Esophagus squamous epithelium (tissue), 4 donors: ENCODE data around the gene RSPO4.

Experiments used
- POLR2A ChIP-seq, 4 donors: fragments of 450-650 bp; IDR thresholded peaks; one replicate each; pipeline ENCODE4 v1.6.1; 2017; ENCODE audit warnings: antibody characterized with exemption in 4 of 4, mild to moderate bottlenecking in 4 of 4, moderate library complexity in 3 of 4
- TF ChIP-seq, protein P1 (sequence below), 6 experiments: fragments of 450-650 bp in 4 of 6; fragments of 200-600 bp in 2 of 6; sonication (generic) in 2 of 6; IDR thresholded peaks; one replicate each; pipeline ENCODE4 v1.5.1; 2016 to 2019; ENCODE audit warnings: antibody characterized with exemption in 6 of 6, mild to moderate bottlenecking in 4 of 6, moderate library complexity in 4 of 6

DNA sequence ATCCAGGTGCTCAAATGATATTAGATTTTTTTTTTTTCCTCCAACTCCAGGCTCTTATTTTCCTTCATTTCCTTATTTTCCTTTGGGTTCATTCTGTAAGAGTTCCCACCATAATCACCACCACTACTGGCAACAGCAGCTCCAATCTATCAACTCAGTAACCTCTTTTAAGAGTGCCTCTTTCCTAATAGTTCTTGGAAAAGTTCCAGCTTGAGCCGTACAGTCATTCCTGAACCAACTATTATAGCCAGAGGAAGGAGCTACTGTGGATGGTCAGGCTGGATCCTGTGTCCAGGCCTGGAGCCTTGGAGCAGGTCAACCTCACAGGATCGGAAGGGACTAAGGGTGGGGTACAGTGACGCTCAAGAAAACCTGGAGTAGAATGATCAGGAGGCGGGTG is 81.8 kb downstream of the RSPO4 start:
- TF ChIP-seq, protein P1, sequence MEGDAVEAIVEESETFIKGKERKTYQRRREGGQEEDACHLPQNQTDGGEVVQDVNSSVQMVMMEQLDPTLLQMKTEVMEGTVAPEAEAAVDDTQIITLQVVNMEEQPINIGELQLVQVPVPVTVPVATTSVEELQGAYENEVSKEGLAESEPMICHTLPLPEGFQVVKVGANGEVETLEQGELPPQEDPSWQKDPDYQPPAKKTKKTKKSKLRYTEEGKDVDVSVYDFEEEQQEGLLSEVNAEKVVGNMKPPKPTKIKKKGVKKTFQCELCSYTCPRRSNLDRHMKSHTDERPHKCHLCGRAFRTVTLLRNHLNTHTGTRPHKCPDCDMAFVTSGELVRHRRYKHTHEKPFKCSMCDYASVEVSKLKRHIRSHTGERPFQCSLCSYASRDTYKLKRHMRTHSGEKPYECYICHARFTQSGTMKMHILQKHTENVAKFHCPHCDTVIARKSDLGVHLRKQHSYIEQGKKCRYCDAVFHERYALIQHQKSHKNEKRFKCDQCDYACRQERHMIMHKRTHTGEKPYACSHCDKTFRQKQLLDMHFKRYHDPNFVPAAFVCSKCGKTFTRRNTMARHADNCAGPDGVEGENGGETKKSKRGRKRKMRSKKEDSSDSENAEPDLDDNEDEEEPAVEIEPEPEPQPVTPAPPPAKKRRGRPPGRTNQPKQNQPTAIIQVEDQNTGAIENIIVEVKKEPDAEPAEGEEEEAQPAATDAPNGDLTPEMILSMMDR (IDR thresholded peaks at IDR 0.05): no peak
- no peak for TF ChIP-seq POLR2A (IDR thresholded peaks at IDR 0.05)
